Spinal cord (tissue), 10 donors: ENCODE results near the gene LPAR2. TPM values are rescaled to one million over a fixed set of nuclear protein-coding genes. Genes with fewer than 3 reads are reported as not detected.
A peak's percentile ranks its signal among the peaks of the same experiment; 100 is the strongest.

Experiments used
- DNase-seq, 6 donors: peaks; one replicate each; pipeline versions ENCODE4 v3.0.0 to v3.0.0-alpha.2; 2013 to 2015; ENCODE audit warnings: low spot score in 6 of 6, low read depth in 4 of 6
- H3K27ac ChIP-seq: one replicate; pipeline ENCODE4 v1.5.1; 2013; ENCODE audit warnings: low read depth, low read length, control low read depth
- H3K27me3 ChIP-seq: one replicate; pipeline ENCODE4 v1.6.1; 2013; ENCODE audit warnings: low read length; ENCODE audit not compliant: control insufficient read depth, insufficient read depth
- H3K36me3 ChIP-seq: one replicate; pipeline ENCODE4 v1.6.1; 2013; ENCODE audit warnings: low read length; ENCODE audit not compliant: control insufficient read depth, insufficient read depth
- H3K4me1 ChIP-seq: one replicate; pipeline ENCODE4 v1.6.1; 2013; ENCODE audit warnings: low read length; ENCODE audit not compliant: control insufficient read depth, insufficient read depth
- H3K4me3 ChIP-seq: one replicate; pipeline ENCODE4 v1.5.1; 2013; ENCODE audit warnings: low read depth, low read length, control low read depth
- H3K9me3 ChIP-seq: one replicate; pipeline ENCODE4 v1.6.1; 2013; ENCODE audit warnings: low read length; ENCODE audit not compliant: control insufficient read depth, insufficient read depth
- WGBS: methylation state at CpG from one replicate; pipeline ENCODE4 v1.1.5; 2013; ENCODE audit warnings: missing lambda C conversion rate; ENCODE audit not compliant: insufficient coverage; 5-methylcytosine and 5-hydroxymethylcytosine counted together
- polyA plus RNA-seq, 2 donors: library from polyadenylated mRNA; unstranded; fragments of 120-200 nt; gene quantifications; one replicate each; pipeline ENCODE4 v1.2.1, GENCODE V29; 2013; ENCODE audit not compliant: insufficient read length in 2 of 2
- total RNA-seq, 2 donors: library from RNA; depleted of rRNA in 1 of 2; stranded (reverse); fragments of 120-200 nt in 1 of 2; fragments of >200 nt in 1 of 2; gene quantifications; one replicate each; pipeline versions ENCODE4 v1.2.3 to v1.2.4, GENCODE V29; 2013 to 2014
- donor health status: healthy.

The LPAR2 gene
- total and polyA plus RNA-seq, 4 donors: 5.3 to 80.0 (median 43.5) TPM

- WGBS: 22% methylated on average over 3 of the region's 5 CpGs
- peaks cover 49% of the 10 kb centered on the region for H3K36me3 ChIP-seq
- H3K27me3 ChIP-seq: no peaks in the 10 kb centered on the region
- no peaks in the 10 kb centered on the region for H3K9me3 ChIP-seq
- DNase-seq: no peak
- H3K27ac ChIP-seq: no peak overlapping the region
- H3K4me1 ChIP-seq: peaks cover 19% of the 10 kb centered on the region
- peak overlapping the region; percentile 58 for H3K4me3 ChIP-seq
Measured at GRCh38 chr19:19644054-19644388, 16.0 kb upstream of the LPAR2 start.

DNA sequence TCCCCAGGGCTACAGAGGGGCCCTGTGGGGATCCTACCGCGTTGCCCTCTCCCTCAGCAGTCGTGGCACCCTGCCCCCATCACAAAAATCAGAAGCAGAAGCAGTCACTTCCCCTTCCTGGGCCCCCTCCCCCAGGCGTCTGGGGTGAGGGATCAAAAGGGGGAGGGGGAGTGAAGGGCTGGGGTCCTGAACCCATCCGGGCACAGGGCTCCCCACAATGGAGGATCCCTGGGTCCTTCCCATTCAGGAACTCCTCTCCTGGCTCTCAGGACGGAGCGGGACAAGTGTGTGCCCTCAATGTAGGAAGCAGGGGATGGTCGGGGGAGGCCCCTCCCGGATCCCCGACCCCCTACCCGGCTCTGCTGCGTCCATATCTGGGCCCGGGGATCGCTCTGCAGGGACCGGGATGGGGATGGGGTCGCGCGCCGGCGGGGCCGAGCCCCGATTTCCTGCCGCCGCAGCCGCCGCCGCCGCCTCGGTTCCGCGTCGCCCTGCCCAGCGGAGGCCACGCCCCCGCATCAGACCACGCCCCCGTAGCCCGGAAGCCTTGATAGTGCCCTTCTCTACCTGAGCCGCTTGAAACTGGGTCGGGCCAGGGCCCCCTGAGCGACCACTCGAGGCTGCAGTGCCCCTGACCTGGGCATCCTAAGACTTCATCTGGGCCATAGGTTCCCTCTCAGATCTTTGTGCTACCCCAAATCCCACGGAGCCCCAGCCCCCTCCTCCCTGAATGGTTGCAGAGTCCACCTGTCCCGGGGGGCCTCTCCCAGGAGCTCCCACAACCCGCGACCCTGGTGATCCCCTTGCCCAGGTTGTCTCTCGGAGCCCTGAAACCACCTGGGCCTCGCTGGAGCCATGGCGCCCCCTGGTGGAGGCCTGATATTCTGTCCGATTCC lies 15.4 kb upstream of the LPAR2 start, which contains the start of gene GMIP:
Gene GMIP, minus strand, starts transcription at position 500 of the 896 bp plus-strand sequence. Its CDS starts 128 bp downstream, at position 372.
- Histone ChIP-seq H3K4me1 (peaks cover 19% of the 10 kb centered on the region), H3K27me3 (no peaks in the 10 kb centered on the region), H3K27ac (no peak within 1 kb of the TSS), H3K4me3 (peak within 1 kb of the TSS; percentile 58), H3K36me3 (peaks cover 44% of the 10 kb centered on the region), H3K9me3 (no peaks in the 10 kb centered on the region)
- peak in 3 of 6 donors; percentile 38 to 87 (median 77) for DNase-seq
- WGBS: under 1% methylated on average over 48 of the region's 50 CpGs

DNA sequence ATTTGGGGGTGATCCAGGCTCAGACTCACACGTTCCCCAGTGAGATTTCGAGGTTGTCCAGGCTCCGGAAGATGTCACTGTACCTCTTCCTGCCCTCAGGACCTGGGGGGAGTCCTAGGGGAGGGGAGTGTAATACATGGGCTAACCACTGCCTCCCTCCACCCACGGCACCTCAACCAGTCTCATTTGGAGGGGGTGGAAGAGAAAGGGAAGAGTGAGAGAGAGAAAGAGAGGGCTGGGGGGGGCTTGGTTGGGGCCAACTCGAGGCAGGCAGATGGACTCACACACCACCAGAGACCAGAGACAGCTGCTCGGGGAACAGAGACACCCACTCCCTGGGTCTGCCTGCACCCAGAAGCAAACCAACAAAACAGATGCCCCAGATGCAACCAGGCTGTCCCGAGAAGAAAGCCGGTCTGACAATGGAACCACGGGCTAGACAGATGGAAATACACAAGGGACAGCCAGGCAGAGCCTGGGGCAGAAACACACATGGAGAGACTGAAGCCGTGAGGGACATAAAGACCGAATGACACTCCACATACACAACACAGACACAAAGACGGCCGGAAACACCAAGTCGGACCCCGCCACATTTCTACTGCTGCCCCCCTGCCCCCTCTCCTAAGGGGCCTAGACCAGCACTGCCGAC lies 14.6 kb upstream of the LPAR2 start:
- peaks cover 46% of the 10 kb centered on the region for H3K36me3 ChIP-seq
- 7% methylated on average over 13 of the region's 16 CpGs for WGBS
- DNase-seq: peak in 2 of 6 donors; percentile 47 to 66
- H3K27me3 ChIP-seq: no peaks in the 10 kb centered on the region
- H3K4me3 ChIP-seq: peak overlapping the region; percentile 58
- no peak overlapping the region for H3K27ac ChIP-seq
- no peaks in the 10 kb centered on the region for H3K9me3 ChIP-seq
- H3K4me1 ChIP-seq: peaks cover 19% of the 10 kb centered on the region

DNA sequence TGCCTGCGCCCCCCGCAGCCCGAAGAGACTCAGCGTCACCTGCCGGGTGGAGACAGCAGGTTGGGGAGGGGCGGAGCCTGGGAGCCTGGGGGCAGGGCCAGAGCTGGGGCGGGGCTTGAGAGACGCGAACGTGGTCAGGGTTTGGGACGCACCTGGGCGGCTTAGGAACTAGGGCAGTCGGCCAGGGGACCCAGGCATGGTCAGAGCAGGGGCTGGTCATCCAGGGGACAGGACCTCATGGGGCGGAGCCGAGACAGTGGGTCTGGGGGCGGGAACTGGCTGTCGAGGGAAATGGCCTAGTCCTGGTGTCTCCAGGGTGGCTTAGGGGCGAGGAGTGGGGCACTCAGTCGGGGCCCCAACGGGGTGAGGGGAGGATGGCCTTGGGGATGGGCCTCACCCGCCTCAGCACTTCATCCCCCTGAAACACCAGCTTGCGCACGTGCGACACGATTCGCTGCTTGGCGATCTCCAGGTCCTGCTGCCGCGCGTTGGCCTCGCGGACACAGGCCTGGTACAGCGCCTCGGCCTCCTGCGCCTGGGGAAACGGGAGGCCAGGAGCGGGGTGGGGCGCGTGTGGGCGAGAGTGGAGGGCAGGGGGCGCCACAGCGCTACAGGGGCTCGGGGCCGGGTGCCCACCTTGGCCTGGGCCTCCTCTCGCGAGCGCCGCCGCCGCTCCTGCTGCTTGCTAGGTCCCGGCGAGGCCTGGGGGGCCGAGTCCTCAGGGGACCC lies 9.7 kb upstream of the LPAR2 start:
- no peak for DNase-seq
- 43% methylated on average over 50 of the region's 53 CpGs for WGBS
- no peak overlapping the region for H3K4me3 ChIP-seq
- no peaks in the 10 kb centered on the region for H3K27me3 ChIP-seq
- peaks cover 5% of the 10 kb centered on the region for H3K4me1 ChIP-seq
- no peak overlapping the region for H3K27ac ChIP-seq
- peaks cover 53% of the 10 kb centered on the region for H3K36me3 ChIP-seq
- no peaks in the 10 kb centered on the region for H3K9me3 ChIP-seq

DNA sequence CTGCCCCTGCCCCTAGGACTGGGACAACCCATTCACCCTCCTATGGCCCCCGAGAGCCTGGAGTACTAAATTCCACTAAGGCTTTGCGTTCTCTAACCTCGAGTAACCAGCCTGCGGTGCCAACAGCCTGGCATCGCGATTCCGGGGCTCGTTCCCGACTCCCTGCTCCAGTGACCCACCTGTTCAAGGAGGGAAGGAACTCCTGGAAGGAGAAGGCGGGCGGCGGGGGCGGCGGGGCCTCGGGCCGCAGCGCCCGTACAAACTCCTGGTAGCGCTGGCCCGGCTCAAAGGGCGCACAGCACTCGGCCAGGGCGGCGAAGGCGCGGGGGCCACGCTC lies 9.1 kb upstream of the LPAR2 start:
- H3K4me3 ChIP-seq: no peak overlapping the region
- H3K36me3 ChIP-seq: peaks cover 55% of the 10 kb centered on the region
- no peaks in the 10 kb centered on the region for H3K27me3 ChIP-seq
- no peaks in the 10 kb centered on the region for H3K4me1 ChIP-seq
- no peak overlapping the region for H3K27ac ChIP-seq
- 60% methylated on average over 27 of the region's 27 CpGs for WGBS
- no peaks in the 10 kb centered on the region for H3K9me3 ChIP-seq
- DNase-seq: no peak

DNA sequence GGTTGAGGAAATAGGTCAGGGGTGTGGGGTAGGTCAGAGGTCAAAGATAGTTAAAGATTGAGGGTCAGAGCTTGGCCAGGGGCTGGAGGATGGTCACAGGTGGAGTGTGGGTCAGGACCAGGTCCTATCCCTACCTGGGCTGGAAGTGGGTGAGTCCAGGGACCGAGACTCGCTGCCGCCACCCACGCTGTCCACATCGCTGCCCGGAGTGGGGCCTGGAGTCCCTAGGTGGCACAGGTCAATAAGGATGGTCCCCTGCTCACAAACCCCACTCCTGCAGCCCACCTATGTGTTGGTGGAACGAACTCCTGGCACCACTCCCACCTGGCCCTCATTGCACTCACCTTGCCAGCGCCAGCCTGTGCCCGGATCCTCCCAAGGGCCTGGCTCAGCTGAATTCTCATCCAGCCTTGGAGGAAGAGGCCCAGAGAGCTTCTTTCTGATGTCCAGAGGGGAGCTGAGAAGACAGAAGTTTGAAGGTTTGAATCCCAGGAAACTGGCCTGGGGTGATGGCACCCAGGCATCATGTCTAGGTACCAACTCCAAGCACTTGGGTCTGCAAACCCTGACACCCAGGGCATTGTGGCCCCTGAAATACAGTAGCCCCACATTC lies 8.7 kb upstream of the LPAR2 start:
- Histone ChIP-seq H3K27ac (no peak overlapping the region), H3K4me1 (no peaks in the 10 kb centered on the region), H3K9me3 (no peaks in the 10 kb centered on the region), H3K36me3 (peaks cover 55% of the 10 kb centered on the region), H3K4me3 (no peak overlapping the region), H3K27me3 (no peaks in the 10 kb centered on the region)
- DNase-seq: no peak
- 97% methylated on average over 5 of the region's 9 CpGs for WGBS

- Histone ChIP-seq H3K9me3 (no peaks in the 10 kb centered on the region), H3K4me1 (no peaks in the 10 kb centered on the region), H3K27ac (no peak overlapping the region), H3K27me3 (no peaks in the 10 kb centered on the region), H3K4me3 (no peak overlapping the region), H3K36me3 (peaks cover 62% of the 10 kb centered on the region)
- 93% methylated on average over 13 of the region's 14 CpGs for WGBS
- DNase-seq: no peak
Measured at GRCh38 chr19:19635313-19635702, 7.3 kb upstream of the LPAR2 start.

GRCh38 chr19:19634516-19635312 lies 6.7 kb upstream of the LPAR2 start:
- Histone ChIP-seq H3K4me1 (no peaks in the 10 kb centered on the region), H3K9me3 (no peaks in the 10 kb centered on the region), H3K27ac (no peak overlapping the region), H3K4me3 (no peak overlapping the region), H3K27me3 (no peaks in the 10 kb centered on the region), H3K36me3 (peaks cover 66% of the 10 kb centered on the region)
- DNase-seq: no peak
- 93% methylated on average over 36 of the region's 36 CpGs for WGBS
